Activated effector memory CD4-positive, alpha-beta T cell treated with anti-CD3 and anti-CD28 coated beads, Interleukin-2, amount 50 U/mL, for 16 hours (primary cell): ENCODE data around the gene ARHGAP24.

Experiments
- DNase-seq: peaks from one replicate; pipeline ENCODE4 v3.0.0-alpha.2; 2020

ARHGAP24 gene

DNA sequence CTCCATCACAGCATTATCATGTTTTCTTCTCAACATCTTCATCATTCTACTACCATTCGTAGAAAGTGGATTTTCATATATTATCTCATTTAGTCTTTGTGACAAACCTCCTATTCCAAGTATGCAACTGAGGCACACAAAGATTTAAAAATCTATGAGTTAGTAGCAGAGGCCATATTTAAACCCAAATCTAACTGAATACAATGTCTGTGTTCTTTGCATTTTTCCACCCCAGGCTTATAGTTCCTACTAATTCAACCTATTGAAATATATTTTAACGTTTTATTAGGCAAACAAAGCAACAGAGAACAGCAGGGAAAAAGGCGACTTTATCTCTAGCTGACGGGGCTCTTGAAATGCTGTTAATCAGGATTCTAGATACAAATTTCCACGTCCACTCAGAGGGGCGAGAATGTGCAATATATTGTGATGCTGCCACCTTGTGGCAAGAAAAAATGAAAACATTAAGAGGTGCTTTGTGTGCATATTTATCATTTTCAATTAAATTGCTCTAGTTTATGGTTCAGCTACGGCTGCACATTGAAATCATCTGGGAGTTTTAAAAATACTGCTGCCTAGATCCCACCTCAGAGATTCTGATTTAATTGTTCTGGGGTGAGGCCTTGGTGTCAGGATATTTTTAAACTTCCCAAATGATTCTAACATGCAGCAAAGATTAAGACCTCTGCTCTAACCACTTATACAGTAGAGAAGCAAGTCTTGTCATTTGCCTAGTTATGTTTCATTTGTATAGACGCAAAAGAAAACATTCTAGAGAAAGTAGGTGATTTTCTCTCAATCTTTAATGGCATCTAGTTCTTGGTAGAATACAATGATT is 569.0 kb downstream of the ARHGAP24 start:
- no peak for DNase-seq

DNA sequence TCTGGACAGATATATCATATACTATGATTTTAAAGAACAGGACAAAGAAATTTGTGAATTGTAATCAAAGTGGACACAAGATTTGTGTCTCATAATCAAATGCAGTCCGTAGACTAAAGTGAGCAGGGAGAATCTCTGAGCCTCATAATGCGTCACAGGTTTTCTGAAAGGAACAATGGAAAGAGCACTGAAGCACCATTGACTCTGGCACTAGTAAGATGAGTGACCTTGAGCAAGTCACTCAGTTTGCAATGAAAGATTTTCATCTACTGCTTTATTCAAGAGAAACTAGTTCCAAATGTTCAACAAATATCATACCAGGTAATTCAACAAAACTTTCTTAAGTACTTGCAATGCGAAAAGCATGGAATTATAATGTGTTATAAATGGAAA is 569.6 kb downstream of the ARHGAP24 start:
- no peak for DNase-seq

DNA sequence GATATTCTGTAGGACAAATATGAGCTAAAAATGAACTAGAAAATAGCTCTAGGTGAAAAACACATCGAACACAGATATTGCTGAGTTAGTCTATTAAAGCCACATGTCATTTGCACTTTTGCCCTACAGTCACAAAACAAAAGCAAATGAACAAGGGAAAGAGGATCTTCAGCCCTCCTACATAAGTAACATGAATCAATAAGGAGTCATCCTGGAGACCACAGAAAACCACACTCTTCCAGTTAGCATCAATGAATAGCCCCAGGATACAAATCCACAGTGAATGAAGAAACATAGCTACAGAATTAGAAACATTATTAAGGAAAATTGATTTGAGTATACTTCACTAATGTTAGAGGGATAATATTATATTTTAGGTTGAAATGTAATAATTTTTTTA is 573.5 kb downstream of the ARHGAP24 start:
- no peak for DNase-seq

DNA sequence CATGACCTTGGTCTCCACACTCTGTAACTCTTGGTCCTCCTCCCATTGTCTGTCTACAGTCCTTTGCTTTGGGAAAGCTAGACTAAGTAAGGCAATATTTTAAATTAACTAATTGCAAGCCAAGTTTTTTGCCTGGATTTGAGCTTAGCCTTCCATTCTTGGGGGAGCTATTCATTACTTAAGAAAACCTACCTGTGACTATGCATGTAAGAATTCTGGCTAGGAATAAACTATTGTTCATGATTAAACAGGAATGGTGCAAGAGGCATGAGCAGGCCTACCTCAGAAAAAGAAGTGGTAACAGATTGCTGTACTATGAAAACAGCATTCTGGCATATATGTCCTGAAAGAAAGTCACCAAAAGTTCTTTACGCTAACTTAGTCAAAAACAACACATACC is 575.5 kb downstream of the ARHGAP24 start:
- DNase-seq, result no peak
